A549 (cell line): ENCODE results near the gene VSIG1. TPM values are rescaled to one million over a fixed set of nuclear protein-coding genes. Genes with fewer than 3 reads are reported as not detected.

Experiments used
- ATAC-seq, 2 experiments: fragments of 200-7000 bp in 1 of 2; fragments of >200 bp in 1 of 2; cut with Nextera tagmentation in 1 of 2; cut with Tn5 transposase in 1 of 2; 3 replicates each; pipeline versions ENCODE4 v1.8.0 to v1.9.1; 2018 to 2020; ENCODE audit warnings: mild to moderate bottlenecking in 1 of 2, moderate library complexity in 1 of 2
- CTCF ChIA-PET: fragments of 300-600 bp; sonication (Branson Sonifier 250); formaldehyde crosslinking; extraction: SDS; loops from one replicate; lab custom pipeline; 2021; ENCODE audit warnings: antibody characterized with exemption, inconsistent platforms; lab: Yijun Ruan, JAX
- POLR2A ChIA-PET: fragments of 350-600 bp; formaldehyde crosslinking; extraction: SDS; loops from one replicate; lab custom pipeline; 2021; ENCODE audit warnings: antibody characterized with exemption, inconsistent platforms; lab: Yijun Ruan, JAX
- DNase-seq, 2 experiments: peaks; one replicate each; pipeline versions ENCODE4 v3.0.0 to v3.0.0-alpha.2; 2011 to 2016; ENCODE audit warnings: low read depth in 1 of 2, low spot score in 1 of 2
- FAIRE-seq: peaks from 2 replicates; lab custom pipeline; 2011; peaks lifted over from hg19 to GRCh38; lab: Jason Lieb, UNC
- H3K27ac ChIP-seq, 2 experiments: fragments of >200 bp; sonication (Bioruptor Twin); formaldehyde crosslinking; 3 replicates each; pipeline ENCODE4 v1.5.1; 2016 to 2017
- H3K4me1 ChIP-seq: fragments of >200 bp; sonication (Bioruptor Twin); formaldehyde crosslinking; 3 replicates; pipeline ENCODE4 v1.6.1; 2016
- H3K4me2 ChIP-seq: fragments of >200 bp; sonication (Bioruptor Twin); formaldehyde crosslinking; 3 replicates; pipeline ENCODE4 v1.6.1; 2016
- H3K4me3 ChIP-seq: fragments of >200 bp; sonication (Bioruptor Twin); formaldehyde crosslinking; 3 replicates; pipeline ENCODE4 v1.5.1; 2016
- H3K9me3 ChIP-seq: fragments of >200 bp; sonication (Bioruptor Twin); formaldehyde crosslinking; 3 replicates; pipeline ENCODE4 v1.6.1; 2016
- CBX2 ChIP-seq: fragments of 200-600 bp; sonication (generic); IDR thresholded peaks from 2 replicates; pipeline ENCODE4 v1.6.1; 2016; ENCODE audit warnings: low read depth, mild to moderate bottlenecking, borderline replicate concordance
- CBX8 ChIP-seq: fragments of 200-600 bp; sonication (generic); IDR thresholded peaks from 2 replicates; pipeline ENCODE4 v1.6.1; 2016
- CHD2 ChIP-seq: fragments of 150-350 bp; IDR thresholded peaks from 2 replicates; pipeline ENCODE4 v1.6.1; 2014; ENCODE audit warnings: low read length; ENCODE audit not compliant: partially characterized antibody
- EHF ChIP-seq: fragments of 250-450 bp; sonication (Bioruptor Pico); IDR thresholded peaks from 2 replicates; pipeline ENCODE4 v1.5.0; 2020; ENCODE audit warnings: mild to moderate bottlenecking
- EHMT2 ChIP-seq: fragments of 200-600 bp; sonication (generic); IDR thresholded peaks from 2 replicates; pipeline ENCODE4 v1.6.1; 2016; ENCODE audit warnings: antibody characterized with exemption, low read depth, mild to moderate bottlenecking, moderate library complexity
- FOSL2 ChIP-seq, 2 experiments: fragments of 450-650 bp in 1 of 2; fragments of >200 bp in 1 of 2; sonication (Bioruptor Twin) in 1 of 2; formaldehyde crosslinking; IDR thresholded peaks; 2 replicates each; pipeline versions ENCODE4 v1.5.0 to v1.6.1; 2016 to 2020; ENCODE audit warnings: mild to moderate bottlenecking in 1 of 2, moderate library complexity in 1 of 2
- FOXS1 ChIP-seq: fragments of 250-450 bp; sonication (Bioruptor Pico); IDR thresholded peaks from 2 replicates; pipeline ENCODE4 v1.5.0; 2020; ENCODE audit warnings: mild to moderate bottlenecking, moderate library complexity
- HOXA7 ChIP-seq: fragments of 250-450 bp; sonication (Bioruptor Pico); IDR thresholded peaks from 2 replicates; pipeline ENCODE4 v1.5.0; 2020; ENCODE audit warnings: mild to moderate bottlenecking, moderate library complexity
- HOXB13 ChIP-seq: fragments of 250-450 bp; sonication (Bioruptor Pico); IDR thresholded peaks from 2 replicates; pipeline ENCODE4 v1.5.0; 2020; ENCODE audit warnings: low read depth, mild to moderate bottlenecking, moderate library complexity
- JUN ChIP-seq, 2 experiments: fragments of >200 bp; sonication (Bioruptor Twin); formaldehyde crosslinking; IDR thresholded peaks; 2 replicates in 1 of 2; 3 replicates in 1 of 2; pipeline ENCODE4 v1.6.1; 2016 to 2017
- KDM1A ChIP-seq: fragments of 200-600 bp; sonication (generic); IDR thresholded peaks from 2 replicates; pipeline ENCODE4 v1.6.1; 2016; ENCODE audit warnings: low read depth, mild to moderate bottlenecking
- MYC ChIP-seq: IDR thresholded peaks from 2 replicates; pipeline ENCODE4 v1.6.1; 2012; ENCODE audit warnings: mild to moderate bottlenecking, inconsistent platforms, low read length, improper control_type of control experiment, borderline replicate concordance
- NFE2L2 ChIP-seq: fragments of 150-350 bp; conservative IDR thresholded peaks from 2 replicates; pipeline ENCODE4 v1.6.1; 2014; ENCODE audit warnings: low read length
- PHF8 ChIP-seq: fragments of 200-600 bp; sonication (generic); IDR thresholded peaks from 2 replicates; pipeline ENCODE4 v1.6.1; 2016; ENCODE audit warnings: low read depth, mild to moderate bottlenecking, antibody characterized with exemption, moderate library complexity, borderline replicate concordance
- POLR2A ChIP-seq: IDR thresholded peaks from 2 replicates; pipeline ENCODE4 v1.6.1; 2012; ENCODE audit warnings: mild to moderate bottlenecking, low read length
- RAD21 ChIP-seq, 2 experiments: fragments of >200 bp in 1 of 2; sonication (Bioruptor Twin) in 1 of 2; formaldehyde crosslinking in 1 of 2; IDR thresholded peaks in 1 of 2; conservative IDR thresholded peaks in 1 of 2; 2 replicates in 1 of 2; 3 replicates in 1 of 2; pipeline ENCODE4 v1.6.1; 2012 to 2018; ENCODE audit warnings: inconsistent platforms in 1 of 2
- RARB ChIP-seq: fragments of 250-450 bp; sonication (Bioruptor Pico); IDR thresholded peaks from 2 replicates; pipeline ENCODE4 v1.8.0; 2021; ENCODE audit warnings: mild to moderate bottlenecking, moderate library complexity
- RCOR1 ChIP-seq: fragments of 150-350 bp; IDR thresholded peaks from 2 replicates; pipeline ENCODE4 v1.6.1; 2014; ENCODE audit warnings: antibody characterized with exemption, low read length, low read depth
- RFX5 ChIP-seq: fragments of 450-650 bp; IDR thresholded peaks from 2 replicates; pipeline ENCODE4 v1.7.1; 2014; ENCODE audit warnings: antibody characterized with exemption, mild to moderate bottlenecking, moderate library complexity
- RNF2 ChIP-seq: fragments of 200-600 bp; sonication (generic); IDR thresholded peaks from 2 replicates; pipeline ENCODE4 v1.6.1; 2016; ENCODE audit warnings: low read depth, mild to moderate bottlenecking, antibody characterized with exemption, moderate library complexity, borderline replicate concordance
- SREBF2 ChIP-seq: fragments of 450-650 bp; IDR thresholded peaks from 2 replicates; pipeline ENCODE4 v1.6.1; 2014; ENCODE audit warnings: mild to moderate bottlenecking, moderate library complexity
- TFCP2L1 ChIP-seq: fragments of 250-450 bp; sonication (Bioruptor Pico); IDR thresholded peaks from 2 replicates; pipeline ENCODE4 v1.5.0; 2021; ENCODE audit warnings: mild to moderate bottlenecking
- ZC3H11A ChIP-seq: fragments of 450-650 bp; IDR thresholded peaks from 2 replicates; pipeline ENCODE4 v1.6.1; 2014; ENCODE audit warnings: antibody characterized with exemption, mild to moderate bottlenecking
- ZFP36 ChIP-seq: fragments of 450-650 bp; IDR thresholded peaks from 2 replicates; pipeline ENCODE4 v1.6.1; 2014; ENCODE audit warnings: borderline replicate concordance; ENCODE audit not compliant: partially characterized antibody
- ZNF302 ChIP-seq: fragments of 250-450 bp; sonication (Bioruptor Pico); IDR thresholded peaks from 2 replicates; pipeline ENCODE4 v1.9.0; 2021; ENCODE audit warnings: inconsistent platforms, mild to moderate bottlenecking, moderate library complexity
- WGBS: methylation state at CpG from one replicate; pipeline ENCODE4 v1.1.6; 2017; ENCODE audit errors: missing lambda C conversion rate; 5-methylcytosine and 5-hydroxymethylcytosine counted together
- polyA plus RNA-seq, 4 experiments: library from polyadenylated mRNA; depleted of rRNA in 3 of 4; stranded (reverse); fragments of >200 nt; fragmentation: RNase III in 1 of 4; extraction: RNeasy Plus Mini Kit Qiagen cat#74134 plus additional on column Dnase treatment in 1 of 4; gene quantifications; 2 replicates in 3 of 4; 3 replicates in 1 of 4; pipeline ENCODE4 v1.2.3, GENCODE V29; 2011 to 2017
- TF ChIP-seq, protein P1 (sequence below): fragments of >200 bp; sonication (Bioruptor Twin); formaldehyde crosslinking; IDR thresholded peaks from 3 replicates; pipeline ENCODE4 v1.5.1; 2016
- TF ChIP-seq, protein P2 (sequence below): fragments of 250-450 bp; sonication (Bioruptor Pico); IDR thresholded peaks from 2 replicates; pipeline ENCODE4 v1.5.0; 2021; ENCODE audit warnings: mild to moderate bottlenecking, moderate library complexity, borderline replicate concordance
- TF ChIP-seq, protein P3 (sequence below): IDR thresholded peaks from 2 replicates; pipeline ENCODE4 v1.6.1; 2012
- TF ChIP-seq, protein P4 (sequence below): fragments of 250-450 bp; sonication (Bioruptor Pico); IDR thresholded peaks from 2 replicates; pipeline ENCODE4 v1.5.0; 2020; ENCODE audit warnings: low read depth, mild to moderate bottlenecking, moderate library complexity
- TF ChIP-seq, protein P5 (sequence below): IDR thresholded peaks from 2 replicates; pipeline ENCODE4 v1.6.1; 2012; ENCODE audit warnings: low read depth, borderline replicate concordance

Gene VSIG1
- polyA plus RNA-seq, 2 of the 4 experiments (the other 2 are of a cell fraction), result 0.17 to 1.2 TPM

DNA sequence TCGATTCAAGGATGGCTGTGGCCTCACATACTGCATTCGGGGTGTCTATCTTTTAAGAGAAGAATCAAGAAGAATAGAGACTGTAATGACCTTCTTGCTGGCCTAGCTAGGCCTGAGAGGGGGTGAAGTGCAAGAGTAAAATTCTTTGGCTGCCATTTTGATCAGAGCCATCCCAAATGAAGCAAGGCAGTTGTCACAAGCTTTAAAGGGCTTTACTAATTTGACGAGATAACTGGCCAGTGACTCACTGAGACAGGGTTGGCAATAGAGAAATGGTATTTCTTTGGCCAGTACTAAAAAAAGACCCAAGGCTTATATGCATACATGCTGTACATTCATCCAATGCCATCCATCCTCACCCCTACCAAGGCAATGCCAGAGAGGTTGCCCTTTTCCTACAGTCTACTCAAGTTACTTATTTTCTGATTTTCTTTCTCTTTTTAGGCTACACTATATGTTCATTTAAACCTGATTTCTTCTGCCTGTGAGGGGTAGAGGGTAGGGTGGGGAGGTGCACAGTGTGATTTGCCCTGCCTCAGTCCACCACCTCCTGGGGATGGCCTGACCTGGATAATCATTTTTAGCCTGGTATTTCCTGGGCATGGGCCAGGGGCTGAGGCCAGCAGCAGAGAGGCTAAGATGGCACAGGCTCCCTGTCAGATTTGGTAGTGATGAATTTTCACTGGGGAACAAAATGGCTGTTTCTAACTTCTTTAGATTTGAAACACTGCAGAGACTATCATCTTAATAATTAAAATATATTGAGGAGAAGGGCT is 78.9 kb downstream of the VSIG1 start:
- FAIRE-seq, result no peak
- H3K27ac ChIP-seq, result no peak overlapping the region; a peak in 1 of 6 replicates
- CTCF ChIA-PET, result no interaction called here

DNA sequence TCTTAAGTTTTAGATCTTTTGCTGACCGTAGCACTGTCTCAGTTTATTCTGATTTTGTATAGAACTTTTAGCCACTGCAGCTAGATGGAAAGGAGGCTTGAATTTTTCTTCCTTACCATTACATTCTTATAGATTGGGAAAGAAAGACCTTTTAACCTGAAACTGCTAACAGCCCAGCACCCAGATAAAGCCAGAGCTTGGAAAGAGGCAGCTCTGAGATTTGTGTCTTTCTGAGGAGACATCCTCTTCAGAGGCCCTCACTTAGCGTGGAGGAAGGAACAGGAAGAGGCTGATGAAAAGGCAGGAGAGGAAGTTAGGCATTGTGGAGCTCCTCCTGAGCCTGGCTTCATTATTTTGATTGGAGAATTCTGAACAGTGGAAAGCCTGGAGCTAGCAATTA is 81.8 kb downstream of the VSIG1 start:
- POLR2A ChIA-PET, result no interaction called here
- WGBS, result 82% methylated on average over 2 of the region's 2 CpGs
- no peak for DNase-seq
- Histone ChIP-seq H3K4me1 (no peaks in the 10 kb centered on the region), H3K9me3 (no peaks in the 10 kb centered on the region), H3K4me3 (no peak overlapping the region)
- TF ChIP-seq FOSL2 (IDR thresholded peaks at IDR 0.05) (no peak), FOSL2 (CRISPR knock-in tag; IDR thresholded peaks at IDR 0.05) (no peak), EHMT2 (no peak), CBX2 (no peak), POLR2A (no peak), RNF2 (no peak), KDM1A (no peak), ZNF302 (CRISPR knock-in tag) (no peak), RCOR1 (no peak), HOXB13 (CRISPR knock-in tag) (no peak), RARB (CRISPR knock-in tag) (no peak), PHF8 (no peak)
- TF ChIP-seq, protein P1, sequence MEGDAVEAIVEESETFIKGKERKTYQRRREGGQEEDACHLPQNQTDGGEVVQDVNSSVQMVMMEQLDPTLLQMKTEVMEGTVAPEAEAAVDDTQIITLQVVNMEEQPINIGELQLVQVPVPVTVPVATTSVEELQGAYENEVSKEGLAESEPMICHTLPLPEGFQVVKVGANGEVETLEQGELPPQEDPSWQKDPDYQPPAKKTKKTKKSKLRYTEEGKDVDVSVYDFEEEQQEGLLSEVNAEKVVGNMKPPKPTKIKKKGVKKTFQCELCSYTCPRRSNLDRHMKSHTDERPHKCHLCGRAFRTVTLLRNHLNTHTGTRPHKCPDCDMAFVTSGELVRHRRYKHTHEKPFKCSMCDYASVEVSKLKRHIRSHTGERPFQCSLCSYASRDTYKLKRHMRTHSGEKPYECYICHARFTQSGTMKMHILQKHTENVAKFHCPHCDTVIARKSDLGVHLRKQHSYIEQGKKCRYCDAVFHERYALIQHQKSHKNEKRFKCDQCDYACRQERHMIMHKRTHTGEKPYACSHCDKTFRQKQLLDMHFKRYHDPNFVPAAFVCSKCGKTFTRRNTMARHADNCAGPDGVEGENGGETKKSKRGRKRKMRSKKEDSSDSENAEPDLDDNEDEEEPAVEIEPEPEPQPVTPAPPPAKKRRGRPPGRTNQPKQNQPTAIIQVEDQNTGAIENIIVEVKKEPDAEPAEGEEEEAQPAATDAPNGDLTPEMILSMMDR, result no peak
- TF ChIP-seq, protein P2, sequence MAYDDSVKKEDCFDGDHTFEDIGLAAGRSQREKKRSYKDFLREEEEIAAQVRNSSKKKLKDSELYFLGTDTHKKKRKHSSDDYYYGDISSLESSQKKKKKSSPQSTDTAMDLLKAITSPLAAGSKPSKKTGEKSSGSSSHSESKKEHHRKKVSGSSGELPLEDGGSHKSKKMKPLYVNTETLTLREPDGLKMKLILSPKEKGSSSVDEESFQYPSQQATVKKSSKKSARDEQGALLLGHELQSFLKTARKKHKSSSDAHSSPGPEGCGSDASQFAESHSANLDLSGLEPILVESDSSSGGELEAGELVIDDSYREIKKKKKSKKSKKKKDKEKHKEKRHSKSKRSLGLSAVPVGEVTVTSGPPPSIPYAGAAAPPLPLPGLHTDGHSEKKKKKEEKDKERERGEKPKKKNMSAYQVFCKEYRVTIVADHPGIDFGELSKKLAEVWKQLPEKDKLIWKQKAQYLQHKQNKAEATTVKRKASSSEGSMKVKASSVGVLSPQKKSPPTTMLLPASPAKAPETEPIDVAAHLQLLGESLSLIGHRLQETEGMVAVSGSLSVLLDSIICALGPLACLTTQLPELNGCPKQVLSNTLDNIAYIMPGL (CRISPR knock-in tag), result no peak
- TF ChIP-seq, protein P3, sequence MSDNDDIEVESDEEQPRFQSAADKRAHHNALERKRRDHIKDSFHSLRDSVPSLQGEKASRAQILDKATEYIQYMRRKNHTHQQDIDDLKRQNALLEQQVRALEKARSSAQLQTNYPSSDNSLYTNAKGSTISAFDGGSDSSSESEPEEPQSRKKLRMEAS, result no peak
- TF ChIP-seq, all 56 proteins: peak for 0
- Histone ChIP-seq H3K27ac (no peak overlapping the region), H3K4me2 (no peak overlapping the region)
- ATAC-seq, result no peak
- CTCF ChIA-PET, result no interaction called here
- FAIRE-seq, result no peak

More for the DNA sequence above, 78.9 kb downstream of the VSIG1 start:
- no peaks in the 10 kb centered on the region for H3K4me1 ChIP-seq
- POLR2A ChIA-PET, result no interaction called here
- TF ChIP-seq ZC3H11A (no peak), MYC (no peak), RCOR1 (no peak), FOXS1 (CRISPR knock-in tag) (no peak), HOXA7 (CRISPR knock-in tag) (no peak), ZFP36 (no peak), EHF (CRISPR knock-in tag) (no peak), RFX5 (no peak), CBX8 (no peak), JUN (IDR thresholded peaks at IDR 0.05) (no peak), CHD2 (no peak), SREBF2 (no peak), RAD21 (conservative IDR thresholded peaks at IDR 0.05 in 1 of 2, IDR thresholded peaks at IDR 0.05 in 1 of 2) (no peak), FOSL2 (IDR thresholded peaks at IDR 0.05) (no peak), FOSL2 (CRISPR knock-in tag; IDR thresholded peaks at IDR 0.05) (no peak), NFE2L2 (no peak), RNF2 (no peak), TFCP2L1 (no peak)
- TF ChIP-seq, protein P1, result no peak
- TF ChIP-seq, protein P4, sequence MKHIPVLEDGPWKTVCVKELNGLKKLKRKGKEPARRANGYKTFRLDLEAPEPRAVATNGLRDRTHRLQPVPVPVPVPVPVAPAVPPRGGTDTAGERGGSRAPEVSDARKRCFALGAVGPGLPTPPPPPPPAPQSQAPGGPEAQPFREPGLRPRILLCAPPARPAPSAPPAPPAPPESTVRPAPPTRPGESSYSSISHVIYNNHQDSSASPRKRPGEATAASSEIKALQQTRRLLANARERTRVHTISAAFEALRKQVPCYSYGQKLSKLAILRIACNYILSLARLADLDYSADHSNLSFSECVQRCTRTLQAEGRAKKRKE (CRISPR knock-in tag), result no peak
- TF ChIP-seq, protein P5, sequence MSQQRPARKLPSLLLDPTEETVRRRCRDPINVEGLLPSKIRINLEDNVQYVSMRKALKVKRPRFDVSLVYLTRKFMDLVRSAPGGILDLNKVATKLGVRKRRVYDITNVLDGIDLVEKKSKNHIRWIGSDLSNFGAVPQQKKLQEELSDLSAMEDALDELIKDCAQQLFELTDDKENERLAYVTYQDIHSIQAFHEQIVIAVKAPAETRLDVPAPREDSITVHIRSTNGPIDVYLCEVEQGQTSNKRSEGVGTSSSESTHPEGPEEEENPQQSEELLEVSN, result no peak
- H3K4me2 ChIP-seq, result no peak overlapping the region
- H3K9me3 ChIP-seq, result no peaks in the 10 kb centered on the region
- ATAC-seq, result no peak
- no peak overlapping the region for H3K4me3 ChIP-seq
- WGBS, result 71% methylated on average over 3 of the region's 3 CpGs
- DNase-seq, result no peak
